GM19023 (cell line): ENCODE data around the gene GZMA.

Experiments
- ATAC-seq: cut with Tn5 transposase; IDR thresholded peaks from one replicate; pipeline ENCODE4 v1.9.1; 2021; ENCODE audit warnings: mild to moderate bottlenecking, moderate library complexity; ENCODE audit not compliant: unreplicated experiment

GZMA gene

GRCh38 chr5:55108661-55109060 lies 6.2 kb downstream of the GZMA start:
- ATAC-seq: no peak

GRCh38 chr5:55110217-55110616 lies 7.8 kb downstream of the GZMA start:
- no peak for ATAC-seq

- ATAC-seq: no peak
Measured at GRCh38 chr5:55113327-55113726, 10.9 kb downstream of the GZMA start.

GRCh38 chr5:55114061-55114460 lies 11.6 kb downstream of the GZMA start:
- no peak for ATAC-seq

GRCh38 chr5:55123365-55123764 lies 20.9 kb downstream of the GZMA start:
- ATAC-seq: no peak

- ATAC-seq: no peak
Measured at GRCh38 chr5:55134053-55134722, 31.7 kb downstream of the GZMA start.

- ATAC-seq: no peak
Measured at GRCh38 chr5:55136521-55136920, 34.1 kb downstream of the GZMA start.

GRCh38 chr5:55140908-55141665 lies 38.6 kb downstream of the GZMA start:
- ATAC-seq: no peak

- ATAC-seq: no peak
Measured at GRCh38 chr5:55141945-55142690, 39.7 kb downstream of the GZMA start.

- ATAC-seq: no peak
Measured at GRCh38 chr5:55143624-55144023, 41.2 kb downstream of the GZMA start.

- ATAC-seq: no peak
Measured at GRCh38 chr5:55146080-55146479, 43.6 kb downstream of the GZMA start.

- peak; percentile 87 for ATAC-seq
Measured at GRCh38 chr5:55146543-55147151, 44.2 kb downstream of the GZMA start.

GRCh38 chr5:55149308-55149795 lies 46.9 kb downstream of the GZMA start:
- ATAC-seq: no peak

- ATAC-seq: no peak
Measured at GRCh38 chr5:55151923-55152842, 49.7 kb downstream of the GZMA start.

GRCh38 chr5:55154873-55155272 lies 52.4 kb downstream of the GZMA start:
- ATAC-seq: no peak
